Caco-2 (cell line): ENCODE measurements around the gene HMCN2. TPM values are rescaled to one million over a fixed set of nuclear protein-coding genes. Genes with fewer than 3 reads are reported as not detected.

ENCODE experiments used
- BruUV-seq: library from RNA; stranded (reverse); fragments of 400-500 nt; replicated peaks from 2 replicates; lab custom pipeline; 2021; lab: Mats Ljungman, UMichigan
- CTCF ChIA-PET: fragments of 300-600 bp; sonication (Branson Sonifier 250); formaldehyde crosslinking; loops from one replicate; lab custom pipeline; 2022; ENCODE audit warnings: antibody characterized with exemption; lab: Charles Lee
- POLR2A ChIA-PET: fragments of 300-600 bp; sonication (Branson Sonifier 250); formaldehyde crosslinking; loops from one replicate; lab custom pipeline; 2022; ENCODE audit warnings: antibody characterized with exemption; lab: Charles Lee
- DNase-seq, 2 experiments: peaks; one replicate each; pipeline versions ENCODE4 v3.0.0 to v3.0.0-alpha.2; 2020 to 2022
- H3K27me3 ChIP-seq: replicated peaks from 2 replicates; pipeline ENCODE4 v1.6.0; 2011; ENCODE audit warnings: low read length; ENCODE audit not compliant: control insufficient read depth, insufficient read depth
- H3K36me3 ChIP-seq: 2 replicates; pipeline ENCODE4 v1.5.1; 2011; ENCODE audit warnings: low read length; ENCODE audit not compliant: control insufficient read depth, insufficient read depth
- H3K4me1 ChIP-seq: fragments of 250-450 bp; sonication (Bioruptor Pico); 2 replicates; pipeline ENCODE4 v1.5.1; 2020; ENCODE audit warnings: mild to moderate bottlenecking
- H3K4me3 ChIP-seq: 2 replicates; pipeline ENCODE4 v1.5.1; 2011; ENCODE audit warnings: low read depth, mild to moderate bottlenecking, control low read depth, low read length
- H3K9me3 ChIP-seq: fragments of 250-450 bp; sonication (Bioruptor Pico); 2 replicates; pipeline ENCODE4 v1.5.1; 2020; ENCODE audit warnings: mild to moderate bottlenecking, moderate library complexity
- H3K27ac Mint-ChIP-seq: one replicate; pipeline ENCODE4 v1.8.0; 2022; ENCODE audit warnings: mixed read lengths; ENCODE audit not compliant: unreplicated experiment
- H3K27me3 Mint-ChIP-seq: one replicate; pipeline ENCODE4 v1.8.0; 2022; ENCODE audit warnings: mixed read lengths; ENCODE audit not compliant: insufficient read depth, unreplicated experiment
- H3K36me3 Mint-ChIP-seq: one replicate; pipeline ENCODE4 v1.8.0; 2022; ENCODE audit warnings: mild to moderate bottlenecking, mixed read lengths; ENCODE audit not compliant: insufficient read depth, unreplicated experiment
- H3K4me1 Mint-ChIP-seq: one replicate; pipeline ENCODE4 v1.8.0; 2022; ENCODE audit warnings: low read depth, mixed read lengths; ENCODE audit not compliant: unreplicated experiment
- H3K4me3 Mint-ChIP-seq: one replicate; pipeline ENCODE4 v1.8.0; 2022; ENCODE audit warnings: mild to moderate bottlenecking, moderate library complexity, mixed read lengths; ENCODE audit not compliant: unreplicated experiment
- H3K9me3 Mint-ChIP-seq: one replicate; pipeline ENCODE4 v1.8.0; 2022; ENCODE audit warnings: mixed read lengths; ENCODE audit not compliant: unreplicated experiment
- intact Hi-C: fragments of 100-400 bp; cut with micrococcal nuclease; formaldehyde crosslinking; loops from one replicate; pipeline ENCODE4 v1.10.0; 2022; ENCODE audit not compliant: unreplicated experiment
- total RNA-seq: library from RNA; stranded (reverse); gene quantifications from 2 replicates; pipeline ENCODE4 v1.2.3, GENCODE V29; 2022
- TF ChIP-seq, protein P1 (sequence below), 2 experiments: fragments of 200-600 bp in 1 of 2; IDR thresholded peaks; 1 replicate in 1 of 2; 2 replicates in 1 of 2; pipeline versions ENCODE4 v1.5.1 to v1.8.0; 2011 to 2022; ENCODE audit warnings: antibody characterized with exemption in 1 of 2, control low read depth in 1 of 2, inconsistent platforms in 1 of 2, low read depth in 1 of 2, low read length in 1 of 2, mild to moderate bottlenecking in 1 of 2, moderate library complexity in 1 of 2; ENCODE audit not compliant: insufficient read depth in 1 of 2, severe bottlenecking in 1 of 2, unreplicated experiment in 1 of 2

Gene HMCN2
- total RNA-seq, 1 experiment from 2014 or later: 0.41 TPM

DNA sequence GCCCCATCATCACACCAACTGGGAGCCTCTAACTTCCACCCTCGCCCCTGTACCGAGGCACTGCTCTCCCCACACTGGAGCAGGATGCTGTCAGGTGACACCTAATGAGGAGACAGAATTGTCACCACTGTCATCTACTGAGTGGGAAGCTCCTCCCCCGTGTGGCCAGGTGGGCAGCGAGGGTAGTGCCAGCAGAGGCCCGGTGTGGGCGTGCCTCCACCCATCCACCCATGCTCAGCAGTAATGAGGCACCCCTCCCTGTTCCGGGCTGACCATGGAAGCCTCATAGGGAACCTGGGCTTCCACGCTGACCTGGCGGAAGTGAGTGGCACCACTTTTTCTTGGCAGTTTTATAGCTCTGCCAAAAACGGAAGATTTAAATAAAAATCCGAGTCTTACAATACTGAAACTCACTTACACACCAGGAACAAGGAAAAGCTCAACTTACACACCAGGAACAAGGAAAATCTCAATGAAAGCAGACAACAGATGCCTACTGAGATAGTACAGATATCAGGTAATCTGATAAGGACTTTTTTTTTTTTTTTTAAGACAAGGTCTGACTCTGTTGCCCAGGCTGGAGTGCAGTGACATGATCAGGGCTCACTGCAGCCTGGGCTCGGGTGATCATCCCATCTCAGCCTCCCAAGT lies 148.6 kb downstream of the HMCN2 start:
- ChIA-PET CTCF (interaction anchor here (0.8 kb wide), 1 partner anchor 15 kb away, joined by 4 read pairs; no protein-coding TSS in a partner anchor), POLR2A (no interaction called here)
- H3K4me3 Mint-ChIP-seq: no peak overlapping the region
- intact Hi-C loops: no loop called here
- no TSS peak for BruUV-seq
- H3K36me3 Mint-ChIP-seq: no peaks in the 10 kb centered on the region
- no peaks in the 10 kb centered on the region for H3K27me3 Mint-ChIP-seq
- TF ChIP-seq, protein P1, sequence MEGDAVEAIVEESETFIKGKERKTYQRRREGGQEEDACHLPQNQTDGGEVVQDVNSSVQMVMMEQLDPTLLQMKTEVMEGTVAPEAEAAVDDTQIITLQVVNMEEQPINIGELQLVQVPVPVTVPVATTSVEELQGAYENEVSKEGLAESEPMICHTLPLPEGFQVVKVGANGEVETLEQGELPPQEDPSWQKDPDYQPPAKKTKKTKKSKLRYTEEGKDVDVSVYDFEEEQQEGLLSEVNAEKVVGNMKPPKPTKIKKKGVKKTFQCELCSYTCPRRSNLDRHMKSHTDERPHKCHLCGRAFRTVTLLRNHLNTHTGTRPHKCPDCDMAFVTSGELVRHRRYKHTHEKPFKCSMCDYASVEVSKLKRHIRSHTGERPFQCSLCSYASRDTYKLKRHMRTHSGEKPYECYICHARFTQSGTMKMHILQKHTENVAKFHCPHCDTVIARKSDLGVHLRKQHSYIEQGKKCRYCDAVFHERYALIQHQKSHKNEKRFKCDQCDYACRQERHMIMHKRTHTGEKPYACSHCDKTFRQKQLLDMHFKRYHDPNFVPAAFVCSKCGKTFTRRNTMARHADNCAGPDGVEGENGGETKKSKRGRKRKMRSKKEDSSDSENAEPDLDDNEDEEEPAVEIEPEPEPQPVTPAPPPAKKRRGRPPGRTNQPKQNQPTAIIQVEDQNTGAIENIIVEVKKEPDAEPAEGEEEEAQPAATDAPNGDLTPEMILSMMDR (IDR thresholded peaks at IDR 0.05; ENCODE audit: insufficient read depth in 1 of 2, low read depth in 1 of 2, low read length in 1 of 2, severe bottlenecking in 1 of 2, unreplicated experiment in 1 of 2): no peak
- DNase-seq: no peak
- Histone ChIP-seq H3K4me1 (peaks cover 6% of the 10 kb centered on the region; the same call in 1 of the 2 replicates), H3K27me3 (no peaks in the 10 kb centered on the region), H3K4me3 (no peak overlapping the region), H3K9me3 (no peaks in the 10 kb centered on the region), H3K36me3 (no peaks in the 10 kb centered on the region)
- no peaks in the 10 kb centered on the region for H3K4me1 Mint-ChIP-seq
- no peak overlapping the region for H3K27ac Mint-ChIP-seq
- H3K9me3 Mint-ChIP-seq: no peaks in the 10 kb centered on the region

DNA sequence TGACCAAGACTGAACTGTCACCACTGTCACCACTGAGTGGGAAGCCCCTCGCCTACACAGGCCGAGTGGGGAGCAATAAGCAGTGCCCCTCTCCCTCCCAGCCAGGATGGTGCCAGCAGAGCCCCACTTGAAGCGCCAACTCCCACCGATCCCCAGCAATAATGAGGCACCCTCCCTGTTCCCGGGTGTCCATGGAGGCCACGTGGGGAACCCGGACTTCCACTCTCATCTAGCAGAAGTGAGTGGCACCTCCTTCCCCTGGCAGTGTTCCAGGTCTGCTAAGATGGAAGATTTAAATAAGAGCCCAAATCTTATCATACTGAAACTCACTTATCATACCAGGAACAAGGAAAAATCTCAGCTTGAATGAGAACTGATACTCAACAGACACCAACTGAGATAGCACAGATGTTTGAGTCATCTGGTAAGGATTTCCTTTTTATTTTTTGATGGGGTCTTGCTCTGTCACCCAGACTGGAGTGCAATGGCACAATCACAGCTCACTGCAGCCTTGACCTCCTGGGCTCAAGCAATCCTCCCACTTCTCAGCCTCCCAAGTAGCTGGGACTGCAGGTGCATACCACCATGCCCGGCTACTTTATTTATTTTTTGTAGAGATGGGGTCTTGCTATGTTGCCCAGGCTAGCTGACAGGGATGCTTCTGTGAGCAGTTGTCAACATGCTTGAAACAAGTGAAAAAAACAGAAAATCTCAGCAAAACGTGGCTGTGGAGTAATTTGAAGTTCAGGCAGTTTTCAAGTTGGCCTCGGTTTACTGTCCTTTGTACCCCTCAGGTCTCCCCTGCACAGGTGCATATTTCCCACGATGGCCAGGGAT lies 149.6 kb downstream of the HMCN2 start:
- no peak for DNase-seq
- BruUV-seq: no TSS peak
- Histone ChIP-seq H3K4me1 (peaks cover 6% of the 10 kb centered on the region; the same call in 1 of the 2 replicates), H3K9me3 (no peaks in the 10 kb centered on the region), H3K4me3 (no peak overlapping the region), H3K27me3 (no peaks in the 10 kb centered on the region), H3K36me3 (no peaks in the 10 kb centered on the region)
- Mint-ChIP-seq H3K27me3 (no peaks in the 10 kb centered on the region), H3K9me3 (no peaks in the 10 kb centered on the region), H3K4me3 (no peak overlapping the region), H3K36me3 (no peaks in the 10 kb centered on the region), H3K4me1 (no peaks in the 10 kb centered on the region), H3K27ac (no peak overlapping the region)
- intact Hi-C loops: no loop called here
- ChIA-PET POLR2A (no interaction called here), CTCF (no interaction called here)
- TF ChIP-seq, protein P1 (IDR thresholded peaks at IDR 0.05; ENCODE audit: insufficient read depth in 1 of 2, low read depth in 1 of 2, low read length in 1 of 2, severe bottlenecking in 1 of 2, unreplicated experiment in 1 of 2): no peak

GRCh38 chr9:130417602-130418001 lies 152.0 kb downstream of the HMCN2 start:
- intact Hi-C loops: no loop called here
- H3K4me1 ChIP-seq: no peaks in the 10 kb centered on the region
- no peaks in the 10 kb centered on the region for H3K36me3 ChIP-seq
- no peaks in the 10 kb centered on the region for H3K9me3 ChIP-seq
- Mint-ChIP-seq H3K4me3 (no peak overlapping the region), H3K27ac (no peak overlapping the region), H3K27me3 (no peaks in the 10 kb centered on the region), H3K4me1 (no peaks in the 10 kb centered on the region), H3K9me3 (no peaks in the 10 kb centered on the region), H3K36me3 (no peaks in the 10 kb centered on the region)
- DNase-seq: no peak
- ChIA-PET CTCF (no interaction called here), POLR2A (interaction anchor here (0.6 kb wide), 1 partner anchor 65 kb away, joined by 3 read pairs; no protein-coding TSS in a partner anchor)
- no peaks in the 10 kb centered on the region for H3K27me3 ChIP-seq
- TF ChIP-seq, protein P1 (IDR thresholded peaks at IDR 0.05; ENCODE audit: insufficient read depth in 1 of 2, low read depth in 1 of 2, low read length in 1 of 2, severe bottlenecking in 1 of 2, unreplicated experiment in 1 of 2): peak in 1 of 2 experiments; percentile 5
- no peak overlapping the region for H3K4me3 ChIP-seq
- no TSS peak for BruUV-seq
